H1 (cell line): ENCODE measurements around the gene ITGA5.

Experiments used
- ATF3 ChIP-seq: IDR thresholded peaks from 2 replicates; pipeline ENCODE4 v1.6.1; 2011; ENCODE audit warnings: low read depth, mild to moderate bottlenecking, low read length; ENCODE audit not compliant: insufficient read depth
- CHD1 ChIP-seq: IDR thresholded peaks from 2 replicates; pipeline ENCODE4 v1.6.1; 2012; ENCODE audit warnings: low read depth, low read length, improper control_type of control experiment
- EP300 ChIP-seq, 2 experiments: IDR thresholded peaks; 1 replicate in 1 of 2; 2 replicates in 1 of 2; pipeline ENCODE4 v1.6.1; 2011 to 2012; ENCODE audit warnings: low read depth in 2 of 2, low read length in 2 of 2, mild to moderate bottlenecking in 2 of 2, borderline replicate concordance in 1 of 2, inconsistent platforms in 1 of 2, moderate library complexity in 1 of 2
- EZH2 ChIP-seq: fragments of 200-600 bp; sonication (generic); IDR thresholded peaks from 2 replicates; pipeline ENCODE4 v1.7.1; 2012; ENCODE audit warnings: low read depth, mild to moderate bottlenecking, moderate library complexity, low read length, inconsistent platforms; ENCODE audit not compliant: severe bottlenecking
- JUN ChIP-seq: IDR thresholded peaks from 2 replicates; pipeline ENCODE4 v1.6.1; 2011; ENCODE audit warnings: low read depth, mild to moderate bottlenecking, improper control_type of control experiment, low read length
- MAX ChIP-seq: IDR thresholded peaks from 2 replicates; pipeline ENCODE4 v1.6.1; 2012; ENCODE audit warnings: inconsistent platforms
- PHF8 ChIP-seq: fragments of 200-600 bp; sonication (generic); conservative IDR thresholded peaks from 2 replicates; pipeline ENCODE4 v1.7.1; 2012; ENCODE audit warnings: low read depth, mild to moderate bottlenecking, inconsistent platforms, low read length, moderate library complexity
- POLR2A ChIP-seq, 2 experiments: IDR thresholded peaks; 1 replicate in 1 of 2; 2 replicates in 1 of 2; pipeline ENCODE4 v1.6.1; 2011; ENCODE audit warnings: low read depth in 2 of 2, low read length in 2 of 2, mild to moderate bottlenecking in 2 of 2; ENCODE audit errors: control extremely low read depth in 1 of 2
- RAD21 ChIP-seq, 2 experiments: IDR thresholded peaks in 1 of 2; conservative IDR thresholded peaks in 1 of 2; 2 replicates each; pipeline ENCODE4 v1.6.1; 2011; ENCODE audit warnings: low read depth in 2 of 2, low read length in 2 of 2, improper control_type of control experiment in 1 of 2, inconsistent platforms in 1 of 2, mild to moderate bottlenecking in 1 of 2, moderate library complexity in 1 of 2
- RNF2 ChIP-seq: fragments of 200-900, 300-1000 bp; sonication (generic); IDR thresholded peaks from 2 replicates; pipeline ENCODE4 v1.7.1; 2016; ENCODE audit warnings: borderline replicate concordance, low read depth, mild to moderate bottlenecking, antibody characterized with exemption, low read length; ENCODE audit not compliant: poor library complexity, severe bottlenecking; ENCODE audit errors: missing control alignments
- SUZ12 ChIP-seq: fragments of 200-600 bp; sonication (generic); IDR thresholded peaks from 2 replicates; pipeline ENCODE4 v1.6.1; 2012; ENCODE audit warnings: mild to moderate bottlenecking, inconsistent platforms, low read length, moderate library complexity, mixed read lengths
- TAF1 ChIP-seq: IDR thresholded peaks from 2 replicates; pipeline ENCODE4 v1.6.1; 2011; ENCODE audit warnings: mild to moderate bottlenecking, low read depth, low read length
- YY1 ChIP-seq: IDR thresholded peaks from 2 replicates; pipeline ENCODE4 v1.6.1; 2011; ENCODE audit warnings: low read depth, mild to moderate bottlenecking, low read length
- TF ChIP-seq, protein P1 (sequence below), 3 experiments: IDR thresholded peaks; 1 replicate in 2 of 3; 2 replicates in 1 of 3; pipeline versions ENCODE4 v1.5.1 to v1.6.1; 2011; ENCODE audit warnings: low read length in 3 of 3, mild to moderate bottlenecking in 3 of 3, inconsistent platforms in 2 of 3, low read depth in 1 of 3, moderate library complexity in 1 of 3; ENCODE audit not compliant: insufficient read depth in 1 of 3; ENCODE audit errors: control extremely low read depth in 1 of 3

DNA sequence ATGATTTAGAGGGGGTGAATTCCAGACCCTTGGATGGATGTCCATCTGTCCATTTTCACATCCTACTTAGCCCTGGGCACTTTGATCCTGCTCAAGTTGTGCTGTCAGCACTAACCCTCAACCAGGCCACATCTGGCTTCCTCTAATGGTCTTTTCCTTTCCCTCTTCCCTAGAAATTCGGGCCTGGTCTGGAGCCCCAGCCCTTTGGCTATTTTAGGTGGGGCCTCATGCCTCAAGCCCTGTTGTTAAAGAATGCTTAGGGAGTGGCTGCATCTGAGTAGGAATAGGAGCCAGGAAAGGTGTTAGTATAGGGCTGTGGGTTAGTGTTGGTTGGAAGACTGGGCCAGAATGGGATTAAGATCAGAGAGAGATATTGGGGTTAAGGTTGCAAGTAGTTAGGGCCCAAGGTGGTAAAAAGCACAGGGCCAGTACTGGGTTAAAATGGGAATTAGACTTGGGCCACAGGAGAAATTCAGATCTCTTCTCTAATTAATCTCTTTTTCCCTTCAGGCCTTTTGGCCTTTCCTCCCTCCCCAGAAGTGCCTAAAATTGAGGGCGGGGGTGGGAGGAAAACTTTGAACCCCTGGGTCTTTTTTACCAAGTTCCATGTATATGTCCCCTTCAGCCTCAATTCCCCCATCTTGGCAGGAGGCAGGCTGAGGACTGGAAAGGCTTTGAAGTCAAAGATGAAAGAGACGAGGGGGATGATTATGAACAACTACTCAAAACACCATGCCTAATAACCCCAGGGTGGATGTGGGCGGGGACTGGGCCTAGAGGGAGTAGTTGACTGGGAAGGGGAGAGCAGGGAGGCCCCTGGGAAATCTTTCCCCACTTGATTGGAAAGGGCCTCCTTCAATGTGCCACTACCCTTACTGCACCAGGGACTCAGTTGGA lies 30.6 kb downstream of the ITGA5 start:
- TF ChIP-seq, protein P1, sequence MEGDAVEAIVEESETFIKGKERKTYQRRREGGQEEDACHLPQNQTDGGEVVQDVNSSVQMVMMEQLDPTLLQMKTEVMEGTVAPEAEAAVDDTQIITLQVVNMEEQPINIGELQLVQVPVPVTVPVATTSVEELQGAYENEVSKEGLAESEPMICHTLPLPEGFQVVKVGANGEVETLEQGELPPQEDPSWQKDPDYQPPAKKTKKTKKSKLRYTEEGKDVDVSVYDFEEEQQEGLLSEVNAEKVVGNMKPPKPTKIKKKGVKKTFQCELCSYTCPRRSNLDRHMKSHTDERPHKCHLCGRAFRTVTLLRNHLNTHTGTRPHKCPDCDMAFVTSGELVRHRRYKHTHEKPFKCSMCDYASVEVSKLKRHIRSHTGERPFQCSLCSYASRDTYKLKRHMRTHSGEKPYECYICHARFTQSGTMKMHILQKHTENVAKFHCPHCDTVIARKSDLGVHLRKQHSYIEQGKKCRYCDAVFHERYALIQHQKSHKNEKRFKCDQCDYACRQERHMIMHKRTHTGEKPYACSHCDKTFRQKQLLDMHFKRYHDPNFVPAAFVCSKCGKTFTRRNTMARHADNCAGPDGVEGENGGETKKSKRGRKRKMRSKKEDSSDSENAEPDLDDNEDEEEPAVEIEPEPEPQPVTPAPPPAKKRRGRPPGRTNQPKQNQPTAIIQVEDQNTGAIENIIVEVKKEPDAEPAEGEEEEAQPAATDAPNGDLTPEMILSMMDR (IDR thresholded peaks at IDR 0.05; ENCODE audit: control extremely low read depth in 1 of 3, insufficient read depth in 1 of 3, low read depth in 1 of 3, low read length in 3 of 3): no peak
- TF ChIP-seq YY1: no peak
- TF ChIP-seq TAF1: no peak
- no peak for TF ChIP-seq PHF8
- no peak for TF ChIP-seq RNF2
- TF ChIP-seq RAD21 (IDR thresholded peaks at IDR 0.05 in 1 of 2, conservative IDR thresholded peaks at IDR 0.05 in 1 of 2; ENCODE audit: low read depth in 2 of 2, low read length in 2 of 2): no peak
- TF ChIP-seq MAX: no peak
- no peak for TF ChIP-seq EZH2
- TF ChIP-seq JUN: no peak
- no peak for TF ChIP-seq POLR2A (IDR thresholded peaks at IDR 0.05; ENCODE audit: control extremely low read depth in 1 of 2, low read depth in 2 of 2, low read length in 2 of 2)
- no peak for TF ChIP-seq EP300 (IDR thresholded peaks at IDR 0.05; ENCODE audit: borderline replicate concordance in 1 of 2, low read depth in 2 of 2, low read length in 2 of 2)
- no peak for TF ChIP-seq CHD1
- no peak for TF ChIP-seq SUZ12
- no peak for TF ChIP-seq ATF3
